Measurements from ENCODE around the gene VIL1.

Gene VIL1

DNA sequence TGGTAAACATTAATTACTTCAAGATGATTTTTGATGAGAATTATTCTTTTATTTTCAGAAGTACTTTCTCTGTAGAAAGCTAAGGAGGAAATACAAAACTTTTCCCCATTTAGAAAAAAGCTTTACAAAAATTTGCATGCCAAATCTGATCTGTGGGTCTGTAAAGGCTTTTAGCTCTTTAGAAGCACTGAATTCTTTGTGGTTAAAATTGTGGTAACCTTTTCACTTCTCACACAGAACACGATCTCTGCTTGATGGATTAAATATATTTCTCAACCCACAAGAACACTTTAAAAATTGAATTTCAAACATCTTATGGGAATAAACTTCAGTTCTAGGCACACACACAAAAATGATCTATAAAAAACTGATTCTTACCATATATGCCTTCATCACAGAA lies 63.7 kb downstream of the VIL1 start:
- DNase-seq (ENCODE audit: extremely low read depth in 1 of 2, low read depth in 1 of 2): no peak

DNA sequence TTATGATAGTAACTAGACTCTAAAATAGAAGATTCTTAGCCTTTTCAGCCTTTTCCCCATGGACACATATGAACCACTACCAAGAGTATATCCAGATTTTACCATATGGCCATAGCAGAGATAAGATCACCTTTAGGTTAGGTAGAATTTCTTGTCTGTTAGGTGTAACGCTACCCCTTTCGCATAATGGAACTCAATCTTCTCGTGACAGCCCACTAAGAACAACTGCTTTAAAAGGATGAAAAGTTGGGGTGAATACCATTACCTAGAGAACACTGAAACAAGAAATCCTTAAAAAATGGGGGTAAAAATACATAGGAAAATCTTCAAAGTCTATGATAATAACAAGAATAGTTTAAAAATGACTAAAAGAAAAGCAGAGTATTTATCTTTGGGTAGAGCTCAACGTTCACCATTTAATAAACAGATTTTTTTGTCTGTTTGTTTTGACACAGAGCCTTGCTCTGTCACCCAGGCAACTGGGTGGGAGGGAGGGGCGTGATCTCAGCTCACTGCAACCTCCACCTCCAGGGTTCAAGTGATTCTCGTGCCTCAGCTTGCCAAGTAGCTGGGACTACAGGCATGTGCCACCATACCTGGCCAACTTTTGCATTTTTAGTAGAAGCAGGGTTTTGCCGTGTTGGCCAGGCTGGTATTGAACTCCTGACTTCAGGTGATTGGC lies 67.2 kb downstream of the VIL1 start:
- no peak for DNase-seq (ENCODE audit: extremely low read depth in 1 of 2, low read depth in 1 of 2)

DNA sequence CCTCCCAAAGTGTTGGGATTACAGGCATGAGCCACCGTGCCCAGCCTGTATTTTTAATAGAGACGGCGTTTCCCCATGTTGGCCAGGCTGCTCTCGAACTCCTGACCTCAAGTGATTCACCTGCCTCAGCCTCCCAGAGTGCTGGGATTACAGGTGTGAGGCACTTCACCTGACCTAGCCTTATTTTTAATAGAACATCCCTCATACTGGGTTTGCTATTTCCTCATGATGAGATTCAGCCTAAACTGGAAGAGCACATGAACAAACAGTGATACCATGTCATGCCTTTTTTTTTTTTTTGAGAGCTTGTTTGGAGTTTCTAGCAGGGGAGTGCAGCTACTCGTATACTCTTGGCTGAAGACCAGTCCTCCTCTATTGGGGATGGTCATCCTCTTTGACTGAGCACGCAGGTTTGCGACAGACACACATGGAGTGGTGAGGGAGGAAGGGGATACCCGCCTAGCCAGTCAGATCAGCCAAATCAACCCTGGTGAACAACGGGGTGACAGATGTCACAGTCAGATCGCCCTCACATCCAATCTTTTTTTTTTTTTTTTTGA lies 81.7 kb downstream of the VIL1 start:
- no peak for DNase-seq (ENCODE audit: extremely low read depth in 1 of 2, low read depth in 1 of 2)

DNA sequence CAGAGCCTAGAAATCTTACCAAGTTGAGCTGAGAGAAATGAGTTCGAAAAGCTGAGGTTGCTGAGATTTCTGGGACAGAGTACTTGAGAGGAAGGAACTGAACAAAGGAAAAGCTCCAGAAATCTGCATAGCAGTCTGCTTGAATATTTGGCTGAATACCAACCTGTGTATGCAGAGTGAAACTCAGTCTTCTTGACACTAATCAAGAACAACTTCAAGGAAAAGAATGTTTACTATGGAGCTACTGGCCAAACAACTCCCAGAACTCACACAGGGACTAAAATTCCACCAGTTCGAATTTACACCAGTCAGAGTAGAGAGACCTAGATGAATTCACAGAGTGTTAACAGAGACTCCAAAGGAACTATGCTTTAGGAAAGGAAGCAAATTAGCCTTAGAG lies 82.7 kb downstream of the VIL1 start:
- no peak for DNase-seq (ENCODE audit: extremely low read depth in 1 of 2, low read depth in 1 of 2)
